Measurements from ENCODE around the gene TUBA8.
"Not testable (repeated sequence)": the region's sequence is repeated elsewhere in the genome, so short reads cannot be mapped to it uniquely, and the experiment has no call there.

Gene TUBA8

DNA sequence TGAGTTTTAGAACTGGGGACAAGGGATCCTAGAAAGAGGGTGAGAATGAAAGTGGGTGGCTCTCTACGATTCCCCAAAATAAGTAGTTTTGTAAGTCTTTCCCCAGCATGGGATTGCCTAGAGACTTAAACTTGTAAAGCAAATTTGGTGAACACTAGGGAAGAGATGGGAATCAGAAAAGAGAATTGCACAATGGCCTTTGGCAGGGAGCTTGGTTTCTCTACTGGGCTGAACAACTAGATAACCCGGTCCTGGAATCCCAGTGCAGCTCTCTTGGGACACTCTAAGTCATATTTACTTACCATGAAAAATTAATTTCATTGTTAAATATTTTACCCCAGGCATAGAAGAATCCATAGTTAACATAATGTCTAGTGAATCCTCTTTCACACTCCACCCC, 22.8 kb downstream of the TUBA8 start:
- TF ChIP-seq, protein P1, sequence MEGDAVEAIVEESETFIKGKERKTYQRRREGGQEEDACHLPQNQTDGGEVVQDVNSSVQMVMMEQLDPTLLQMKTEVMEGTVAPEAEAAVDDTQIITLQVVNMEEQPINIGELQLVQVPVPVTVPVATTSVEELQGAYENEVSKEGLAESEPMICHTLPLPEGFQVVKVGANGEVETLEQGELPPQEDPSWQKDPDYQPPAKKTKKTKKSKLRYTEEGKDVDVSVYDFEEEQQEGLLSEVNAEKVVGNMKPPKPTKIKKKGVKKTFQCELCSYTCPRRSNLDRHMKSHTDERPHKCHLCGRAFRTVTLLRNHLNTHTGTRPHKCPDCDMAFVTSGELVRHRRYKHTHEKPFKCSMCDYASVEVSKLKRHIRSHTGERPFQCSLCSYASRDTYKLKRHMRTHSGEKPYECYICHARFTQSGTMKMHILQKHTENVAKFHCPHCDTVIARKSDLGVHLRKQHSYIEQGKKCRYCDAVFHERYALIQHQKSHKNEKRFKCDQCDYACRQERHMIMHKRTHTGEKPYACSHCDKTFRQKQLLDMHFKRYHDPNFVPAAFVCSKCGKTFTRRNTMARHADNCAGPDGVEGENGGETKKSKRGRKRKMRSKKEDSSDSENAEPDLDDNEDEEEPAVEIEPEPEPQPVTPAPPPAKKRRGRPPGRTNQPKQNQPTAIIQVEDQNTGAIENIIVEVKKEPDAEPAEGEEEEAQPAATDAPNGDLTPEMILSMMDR (IDR thresholded peaks at IDR 0.05; ENCODE audit: low read length, missing control alignments), result no peak
- DNase-seq (ENCODE audit: low read depth), result peak; percentile 59
- no peak overlapping the region for H3K4me3 ChIP-seq (replicated peaks; ENCODE audit: low read depth, low read length)

DNA sequence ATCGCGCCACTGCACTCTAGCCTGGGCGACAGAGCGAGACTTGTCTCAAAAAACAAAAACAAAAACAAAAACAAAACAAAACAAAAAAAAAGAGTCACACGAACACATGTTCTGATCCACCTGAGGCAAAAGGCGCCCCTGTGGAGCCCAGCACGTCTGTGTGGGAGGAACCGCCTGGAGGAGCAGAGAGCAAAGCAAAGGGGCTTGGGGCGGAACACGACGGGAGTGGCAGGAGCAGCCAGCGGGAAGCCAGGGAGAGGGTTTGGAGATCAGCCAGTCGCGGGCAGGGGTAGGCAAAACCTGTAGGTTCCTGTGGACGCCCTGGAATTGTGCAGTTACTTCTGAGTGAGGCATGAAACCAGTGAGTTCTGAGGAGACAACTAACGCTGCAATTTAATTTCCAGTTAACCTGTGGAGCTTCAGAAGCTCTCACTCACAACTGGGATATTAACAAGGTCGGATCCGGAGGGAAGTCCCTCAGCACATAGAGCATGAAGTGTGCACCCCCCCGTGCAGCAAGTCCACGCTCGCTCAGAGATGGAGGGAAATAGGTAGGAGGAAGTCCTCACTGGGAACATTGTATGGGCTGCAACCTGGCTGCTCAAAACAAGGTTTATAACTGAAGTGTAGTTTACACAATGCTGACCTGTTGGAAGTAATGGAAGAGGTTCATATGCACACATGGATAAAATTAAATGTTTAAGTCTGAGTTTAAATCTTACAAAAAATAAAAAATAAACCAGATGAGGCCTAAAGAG, 26.1 kb downstream of the TUBA8 start:
- no peak overlapping the region for H3K4me3 ChIP-seq (replicated peaks; ENCODE audit: low read depth, low read length)
- TF ChIP-seq, protein P1 (IDR thresholded peaks at IDR 0.05; ENCODE audit: low read length, missing control alignments), result no peak
- DNase-seq (ENCODE audit: low read depth), result no peak

DNA sequence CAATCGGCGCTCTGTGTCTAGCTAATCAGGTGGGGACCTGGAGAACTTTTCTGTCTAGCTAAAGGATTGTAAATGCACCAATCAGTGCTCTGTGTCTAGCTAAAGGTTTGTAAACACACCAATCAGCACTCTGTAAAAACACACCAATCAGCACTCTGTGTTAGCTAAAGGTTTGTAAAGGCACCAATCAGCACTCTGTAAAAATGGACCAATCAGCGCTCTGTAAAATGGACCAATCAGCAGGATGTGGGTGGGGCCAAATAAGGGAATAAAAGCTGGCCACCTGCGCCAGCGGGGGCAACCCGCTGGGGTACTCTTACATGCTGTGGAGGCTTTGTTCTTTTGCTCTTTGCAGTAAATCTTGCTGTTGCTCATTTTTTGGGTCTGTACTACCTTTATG, 30.4 kb downstream of the TUBA8 start:
- not testable (repeated sequence) for H3K4me3 ChIP-seq (replicated peaks; ENCODE audit: low read depth, low read length); DNase-seq (ENCODE audit: low read depth)

DNA sequence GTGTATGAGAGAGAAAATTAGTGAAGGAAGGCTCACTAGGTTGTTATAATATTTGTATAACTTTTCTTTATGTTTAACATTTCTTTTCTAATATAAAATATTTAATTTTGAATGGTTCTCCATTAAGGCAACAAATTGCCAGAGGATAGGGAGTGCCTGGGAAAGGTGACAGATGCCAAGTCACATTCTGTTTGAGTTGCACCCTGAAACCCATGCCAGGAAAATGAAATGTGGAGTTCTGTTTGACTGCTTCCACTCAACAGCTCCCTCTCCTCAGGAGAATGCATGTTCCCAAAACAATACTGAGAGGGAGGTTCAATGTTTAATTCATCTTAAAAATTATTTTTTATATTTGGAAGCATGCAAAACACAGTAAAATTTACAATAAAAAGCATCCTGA, 33.5 kb downstream of the TUBA8 start:
- no peak for DNase-seq (ENCODE audit: low read depth)
- TF ChIP-seq, protein P1 (IDR thresholded peaks at IDR 0.05; ENCODE audit: low read length, missing control alignments), result no peak
- no peak overlapping the region for H3K4me3 ChIP-seq (replicated peaks; ENCODE audit: low read depth, low read length)

DNA sequence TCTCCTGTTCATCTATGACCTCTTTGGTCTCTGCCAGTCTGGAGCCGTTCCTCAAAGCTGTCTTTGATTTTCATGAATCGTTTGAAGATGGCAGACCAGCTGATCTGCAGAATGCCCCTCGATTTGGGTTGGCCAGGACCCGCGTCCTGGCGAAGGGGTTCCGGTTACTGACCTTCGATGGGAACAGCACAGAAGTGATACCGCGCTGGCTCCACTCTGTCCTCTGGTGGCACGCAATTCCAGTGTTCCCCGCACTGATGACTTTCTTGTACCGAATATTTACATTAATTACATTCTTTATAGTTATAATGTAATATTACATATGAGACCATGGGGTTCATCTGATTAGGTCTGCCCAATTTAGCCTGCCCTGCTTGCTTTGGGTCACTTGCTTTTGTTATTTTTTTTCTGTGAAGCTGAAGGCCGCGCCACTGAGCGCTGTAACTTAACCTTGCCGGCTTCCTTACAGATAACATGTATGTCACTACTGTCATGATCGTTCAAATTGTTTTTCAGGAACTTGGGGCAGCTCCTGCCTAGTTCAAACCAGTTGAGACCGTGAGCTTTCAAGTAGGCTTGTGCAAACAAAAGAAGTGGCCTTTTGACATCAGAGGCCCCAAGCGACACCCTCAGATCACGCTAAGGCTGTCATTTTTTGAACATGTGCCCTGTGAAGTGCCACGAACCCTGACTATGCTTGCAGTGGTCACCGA, 35.2 kb downstream of the TUBA8 start:
- H3K4me3 ChIP-seq (replicated peaks; ENCODE audit: low read depth, low read length), result no peak overlapping the region
- no peak for DNase-seq (ENCODE audit: low read depth)
- TF ChIP-seq, protein P1 (IDR thresholded peaks at IDR 0.05; ENCODE audit: low read length, missing control alignments), result no peak

DNA sequence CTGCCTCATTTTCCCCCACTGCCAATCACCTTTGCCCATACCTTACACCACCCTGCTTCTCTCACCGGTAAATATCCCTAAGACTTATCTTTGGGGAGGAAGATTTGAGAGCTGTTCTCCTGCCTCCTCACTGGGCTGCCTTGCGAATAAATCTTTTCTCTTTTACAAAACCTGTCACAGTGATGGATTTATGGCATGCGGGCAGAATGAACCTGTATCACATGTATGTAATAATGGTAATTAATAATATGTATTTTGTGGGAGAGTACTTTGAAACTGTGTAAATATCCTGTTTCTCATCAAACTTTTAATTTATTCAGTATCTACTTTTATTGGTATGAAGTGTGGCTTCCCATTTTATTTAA, 35.8 kb downstream of the TUBA8 start:
- TF ChIP-seq, protein P1 (IDR thresholded peaks at IDR 0.05; ENCODE audit: low read length, missing control alignments), result no peak
- DNase-seq (ENCODE audit: low read depth), result no peak

DNA sequence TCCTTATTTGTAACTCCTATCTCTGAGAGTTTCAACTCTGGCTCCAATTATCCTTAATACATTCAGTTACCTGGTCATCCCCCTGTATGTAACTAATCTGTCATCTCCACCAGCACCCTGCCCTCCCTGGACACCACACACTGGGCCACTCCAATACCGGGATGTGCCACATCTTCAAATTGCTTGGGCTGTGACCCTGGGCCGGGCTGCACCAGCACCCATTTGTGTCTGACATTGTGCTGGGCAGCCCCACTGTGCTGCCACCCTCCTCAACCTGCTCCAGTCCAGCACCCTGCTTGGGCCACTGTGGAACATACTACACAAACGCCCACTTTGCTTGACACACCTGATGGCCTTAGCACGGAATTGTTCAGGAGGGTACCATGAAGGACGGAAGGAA, 37.2 kb downstream of the TUBA8 start:
- no peak overlapping the region for H3K4me3 ChIP-seq (replicated peaks; ENCODE audit: low read depth, low read length)
- TF ChIP-seq, protein P1 (IDR thresholded peaks at IDR 0.05; ENCODE audit: low read length, missing control alignments), result no peak
- DNase-seq (ENCODE audit: low read depth), result no peak

More for the DNA sequence above, 35.8 kb downstream of the TUBA8 start:
- no peak overlapping the region for H3K4me3 ChIP-seq (replicated peaks; ENCODE audit: low read depth, low read length)
